ENCODE results near the gene SLAMF7.

Gene SLAMF7

DNA sequence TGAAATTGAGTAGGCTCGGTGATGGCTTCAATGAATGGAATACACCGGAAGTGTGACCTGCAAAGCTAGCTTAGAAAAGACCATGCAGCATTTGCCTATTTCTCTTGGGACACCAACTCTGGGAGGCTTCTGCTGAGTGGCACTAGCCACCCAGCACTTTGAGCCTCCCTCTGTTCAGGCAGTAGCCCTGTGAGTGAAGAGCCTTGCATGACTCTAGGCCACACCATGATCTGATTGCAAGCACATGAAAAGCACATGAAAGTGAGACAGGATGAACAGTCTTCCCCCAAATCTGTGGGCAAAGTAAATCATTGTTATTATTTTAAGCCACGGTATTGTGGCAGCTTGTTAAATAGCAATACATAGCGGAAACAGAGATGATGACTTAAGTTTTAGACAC is 30.2 kb upstream of the SLAMF7 start:
- TF ChIP-seq, protein P1, sequence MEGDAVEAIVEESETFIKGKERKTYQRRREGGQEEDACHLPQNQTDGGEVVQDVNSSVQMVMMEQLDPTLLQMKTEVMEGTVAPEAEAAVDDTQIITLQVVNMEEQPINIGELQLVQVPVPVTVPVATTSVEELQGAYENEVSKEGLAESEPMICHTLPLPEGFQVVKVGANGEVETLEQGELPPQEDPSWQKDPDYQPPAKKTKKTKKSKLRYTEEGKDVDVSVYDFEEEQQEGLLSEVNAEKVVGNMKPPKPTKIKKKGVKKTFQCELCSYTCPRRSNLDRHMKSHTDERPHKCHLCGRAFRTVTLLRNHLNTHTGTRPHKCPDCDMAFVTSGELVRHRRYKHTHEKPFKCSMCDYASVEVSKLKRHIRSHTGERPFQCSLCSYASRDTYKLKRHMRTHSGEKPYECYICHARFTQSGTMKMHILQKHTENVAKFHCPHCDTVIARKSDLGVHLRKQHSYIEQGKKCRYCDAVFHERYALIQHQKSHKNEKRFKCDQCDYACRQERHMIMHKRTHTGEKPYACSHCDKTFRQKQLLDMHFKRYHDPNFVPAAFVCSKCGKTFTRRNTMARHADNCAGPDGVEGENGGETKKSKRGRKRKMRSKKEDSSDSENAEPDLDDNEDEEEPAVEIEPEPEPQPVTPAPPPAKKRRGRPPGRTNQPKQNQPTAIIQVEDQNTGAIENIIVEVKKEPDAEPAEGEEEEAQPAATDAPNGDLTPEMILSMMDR (IDR thresholded peaks at IDR 0.05) = no peak

DNA sequence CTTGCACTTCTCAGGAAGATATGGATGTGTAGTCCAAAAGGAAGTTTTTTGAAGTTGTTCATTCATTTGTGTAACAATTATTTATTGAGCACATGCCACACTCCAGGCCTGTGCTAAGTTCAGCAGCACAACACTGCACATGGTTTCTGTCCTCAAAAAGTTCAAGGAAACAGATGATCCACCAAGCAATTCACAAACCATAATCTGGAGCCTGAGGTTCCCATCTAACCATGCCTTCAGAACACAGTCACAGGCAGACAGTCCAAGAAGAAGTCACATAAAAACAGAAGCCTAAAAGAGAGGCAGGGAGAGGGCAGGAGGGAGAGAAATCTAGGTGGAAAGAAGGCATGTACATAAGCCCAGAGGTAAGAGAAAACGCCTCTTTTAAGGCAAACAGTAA is 29.3 kb upstream of the SLAMF7 start:
- TF ChIP-seq, protein P1 (IDR thresholded peaks at IDR 0.05) = no peak

DNA sequence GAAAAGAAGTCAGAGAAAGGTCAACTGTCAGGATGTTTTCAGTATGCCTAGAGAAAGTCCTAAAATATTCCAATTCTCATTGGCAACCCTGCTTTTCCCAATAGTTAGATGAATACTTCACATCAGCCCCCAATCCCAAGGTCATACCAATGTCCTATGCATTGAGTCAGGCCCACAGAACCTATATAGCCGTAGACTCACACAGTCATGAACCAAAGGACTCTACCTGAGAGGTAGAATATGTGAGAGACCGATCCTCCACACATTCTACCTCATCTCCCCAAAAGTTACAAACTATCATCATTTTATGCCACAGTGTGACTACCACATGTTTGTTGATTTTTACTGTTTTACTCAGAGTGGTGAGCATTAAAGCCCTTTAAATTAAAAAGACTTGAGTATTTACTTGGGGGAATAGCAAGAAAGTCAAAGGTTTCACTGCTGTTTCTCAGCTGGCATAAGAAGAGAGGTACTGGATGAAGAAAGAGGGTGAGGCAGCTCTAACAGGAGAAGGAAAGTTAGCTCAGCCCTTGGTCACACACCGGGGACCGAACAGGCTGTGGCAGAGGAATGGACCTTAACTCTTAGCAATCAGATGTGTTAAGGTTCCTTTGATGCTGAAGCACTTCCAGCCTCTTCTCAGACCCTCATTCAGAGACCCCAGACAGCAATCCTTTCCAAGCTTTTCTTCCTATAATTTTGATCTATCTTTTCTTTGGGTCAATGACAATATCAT is 28.4 kb upstream of the SLAMF7 start:
- TF ChIP-seq, protein P1 (IDR thresholded peaks at IDR 0.05) = no peak

DNA sequence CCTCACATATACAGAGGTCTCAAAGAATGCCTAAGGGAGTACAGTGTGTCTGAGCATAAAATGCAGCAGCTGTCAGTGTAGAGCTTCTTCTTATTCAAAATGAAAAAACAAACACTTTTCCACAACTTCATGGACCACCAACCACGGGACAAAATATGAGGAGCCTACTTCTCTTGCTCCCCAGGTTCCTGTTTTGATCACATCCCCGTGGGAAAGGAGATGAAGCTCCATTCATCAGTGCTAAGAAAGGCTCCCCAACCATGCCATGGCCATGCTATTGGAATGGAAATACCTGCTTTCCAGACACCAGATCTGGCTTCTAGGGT is 27.8 kb upstream of the SLAMF7 start:
- TF ChIP-seq, protein P1 (IDR thresholded peaks at IDR 0.05) = no peak

DNA sequence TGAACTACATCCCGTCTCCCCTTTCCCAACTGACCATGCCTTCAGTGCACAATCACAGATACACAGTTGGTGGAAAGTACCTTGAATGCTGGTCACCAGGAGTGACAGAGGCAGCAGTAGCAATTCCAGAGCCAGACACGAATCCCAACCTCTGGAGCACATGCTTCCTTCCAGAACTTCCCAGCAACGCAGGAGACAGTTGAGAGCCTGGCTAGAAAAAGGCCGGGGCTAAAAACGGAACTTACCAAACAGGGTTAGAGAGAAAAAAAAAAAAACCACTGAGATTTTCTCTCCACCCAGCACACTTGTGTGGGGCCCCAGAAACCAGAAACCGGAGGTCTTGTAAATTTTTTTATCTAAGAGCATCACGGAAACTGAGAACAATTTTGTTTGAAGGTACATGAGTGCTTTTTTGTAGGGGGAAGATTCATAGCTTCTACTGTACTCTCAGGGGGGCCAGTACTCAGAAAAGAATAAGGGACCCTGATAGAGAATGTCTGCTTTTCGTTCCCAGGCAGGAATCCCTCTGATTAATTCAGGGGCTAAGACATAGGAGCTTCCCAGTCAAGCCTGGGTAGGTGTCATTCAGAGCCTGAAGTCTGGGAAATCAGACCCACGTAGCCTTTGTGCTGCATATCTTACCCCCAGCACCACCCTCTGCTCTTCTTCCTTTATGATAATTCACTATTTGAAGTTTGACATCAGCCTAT is 27.3 kb upstream of the SLAMF7 start, which contains the start of gene CD48:
TSS of gene CD48 (minus strand) at position 221 of the 710 bp plus-strand sequence. CDS start at position 162, 59 bp downstream.
- TF ChIP-seq, protein P1 (IDR thresholded peaks at IDR 0.05) = no peak

DNA sequence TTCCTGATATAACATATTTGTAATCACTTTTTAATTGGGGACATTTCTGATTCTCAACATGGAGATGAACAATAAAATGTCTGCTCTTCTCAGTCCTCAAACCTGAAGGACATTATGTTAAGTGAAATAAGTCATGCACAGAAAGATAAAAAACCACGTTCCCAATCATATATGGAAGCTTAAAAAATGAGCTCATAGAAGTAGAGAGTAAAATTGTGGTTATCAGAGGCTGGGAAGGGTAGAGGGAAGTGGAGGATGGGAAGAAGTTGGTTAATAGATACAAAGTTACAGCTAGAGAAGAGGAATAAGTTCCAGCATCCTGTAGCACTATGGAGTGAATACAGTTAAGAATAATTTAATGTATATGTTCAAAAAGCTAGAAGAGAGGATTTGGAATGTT is 25.9 kb upstream of the SLAMF7 start:
- TF ChIP-seq, protein P1 (IDR thresholded peaks at IDR 0.05) = no peak

DNA sequence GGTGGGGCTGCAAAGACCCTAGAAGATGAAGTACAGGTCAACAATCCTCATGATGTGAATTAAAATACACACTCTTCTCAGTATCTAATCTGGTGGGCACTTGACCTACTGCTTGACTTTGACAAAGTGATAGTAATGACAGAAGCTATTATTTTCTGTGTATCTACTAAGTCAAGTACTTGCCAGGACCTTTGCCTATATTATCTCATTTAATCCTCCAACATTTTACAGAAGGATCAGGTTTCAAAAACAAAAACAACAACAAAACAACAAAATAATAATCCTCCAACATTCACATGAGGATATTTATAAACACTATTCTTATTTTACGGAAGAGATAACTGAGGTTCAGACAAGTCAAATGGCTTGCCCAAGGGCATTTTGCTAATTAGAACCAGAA is 23.0 kb upstream of the SLAMF7 start:
- TF ChIP-seq, protein P1 (IDR thresholded peaks at IDR 0.05) = no peak

Measured in LNCAP (cell line).